GM15510 (cell line): ENCODE results near the gene EDEM3.

Experiments
- POLR2A ChIP-seq: IDR thresholded peaks from 3 replicates; pipeline ENCODE4 v1.6.1; 2011; ENCODE audit warnings: borderline replicate concordance; ENCODE audit not compliant: insufficient read length; ENCODE audit errors: extremely low read depth

Gene EDEM3

GRCh38 chr1:184755226-184756065 is 788 bp upstream of the EDEM3 start:
- TF ChIP-seq POLR2A = no peak

GRCh38 chr1:184753608-184754475 is 816 bp downstream of the EDEM3 start:
- no peak for TF ChIP-seq POLR2A

GRCh38 chr1:184753117-184753516 is 1.5 kb downstream of the EDEM3 start:
- no peak for TF ChIP-seq POLR2A

- TF ChIP-seq POLR2A = no peak
Measured at GRCh38 chr1:184752656-184753055, 2.0 kb downstream of the EDEM3 start.

- TF ChIP-seq POLR2A = no peak
Measured at GRCh38 chr1:184748740-184749139, 5.9 kb downstream of the EDEM3 start.

- no peak for TF ChIP-seq POLR2A
Measured at GRCh38 chr1:184747089-184747955, 7.3 kb downstream of the EDEM3 start.

GRCh38 chr1:184745929-184746638 is 8.6 kb downstream of the EDEM3 start:
- TF ChIP-seq POLR2A = no peak

- TF ChIP-seq POLR2A = no peak
Measured at GRCh38 chr1:184745110-184745509, 9.5 kb downstream of the EDEM3 start.

GRCh38 chr1:184743062-184743756 is 11.4 kb downstream of the EDEM3 start:
- TF ChIP-seq POLR2A = no peak

- no peak for TF ChIP-seq POLR2A
Measured at GRCh38 chr1:184740344-184740743, 14.3 kb downstream of the EDEM3 start.

GRCh38 chr1:184739796-184740195 is 14.9 kb downstream of the EDEM3 start:
- TF ChIP-seq POLR2A = no peak

- no peak for TF ChIP-seq POLR2A
Measured at GRCh38 chr1:184739070-184739469, 15.6 kb downstream of the EDEM3 start.

- no peak for TF ChIP-seq POLR2A
Measured at GRCh38 chr1:184734980-184735379, 19.7 kb downstream of the EDEM3 start.
